Astrocyte (in vitro differentiated cells and primary cell): ENCODE measurements around the gene FANCL. TPM values are rescaled to one million over a fixed set of nuclear protein-coding genes. Genes with fewer than 3 reads are reported as not detected.

Experiments
- DNase-seq: peaks from one replicate; pipeline ENCODE4 v3.0.0-alpha.2; 2010; ENCODE audit warnings: low read depth
- FAIRE-seq: peaks from 2 replicates; lab custom pipeline; 2011; peaks lifted over from hg19 to GRCh38; lab: Jason Lieb, UNC
- H2AFZ ChIP-seq: 2 replicates; pipeline ENCODE4 v1.6.0; 2012; ENCODE audit warnings: low read depth, low read length, inconsistent platforms
- H3K27ac ChIP-seq: 2 replicates; pipeline ENCODE4 v1.5.1; 2011; ENCODE audit warnings: low read depth, low read length, inconsistent platforms
- H3K27me3 ChIP-seq: 2 replicates; pipeline ENCODE4 v1.6.0; 2011; ENCODE audit warnings: low read length, inconsistent platforms; ENCODE audit not compliant: insufficient read depth
- H3K36me3 ChIP-seq: 2 replicates; pipeline ENCODE4 v1.5.1; 2011; ENCODE audit warnings: low read length, inconsistent platforms; ENCODE audit not compliant: insufficient read depth
- H3K4me1 ChIP-seq: 2 replicates; pipeline ENCODE4 v1.5.1; 2011; ENCODE audit warnings: low read length, inconsistent platforms; ENCODE audit not compliant: insufficient read depth
- H3K4me2 ChIP-seq: 2 replicates; pipeline ENCODE4 v1.6.0; 2012; ENCODE audit warnings: low read length, inconsistent platforms
- H3K4me3 ChIP-seq: 2 replicates; pipeline ENCODE4 v1.5.1; 2011; ENCODE audit warnings: low read depth, mild to moderate bottlenecking, low read length, inconsistent platforms; ENCODE audit not compliant: insufficient read depth
- H3K79me2 ChIP-seq: 2 replicates; pipeline ENCODE4 v1.6.0; 2012; ENCODE audit warnings: mild to moderate bottlenecking, low read length, inconsistent platforms; ENCODE audit not compliant: insufficient read depth
- H3K9ac ChIP-seq: 2 replicates; pipeline ENCODE4 v1.6.0; 2012; ENCODE audit warnings: mild to moderate bottlenecking, low read length, inconsistent platforms
- H3K9me3 ChIP-seq: 2 replicates; pipeline ENCODE4 v1.5.1; 2012; ENCODE audit warnings: low read depth, mild to moderate bottlenecking, low read length, inconsistent platforms; ENCODE audit not compliant: insufficient read depth
- H4K20me1 ChIP-seq: 2 replicates; pipeline ENCODE4 v1.6.0; 2012; ENCODE audit warnings: low read length, inconsistent platforms; ENCODE audit not compliant: insufficient read depth
- H3K27ac Mint-ChIP-seq: one replicate; pipeline ENCODE4 v1.8.0; 2021; ENCODE audit warnings: mild to moderate bottlenecking, mixed read lengths; ENCODE audit not compliant: unreplicated experiment
- H3K27me3 Mint-ChIP-seq: one replicate; pipeline ENCODE4 v1.8.0; 2021; ENCODE audit warnings: low read depth, mixed read lengths; ENCODE audit not compliant: unreplicated experiment
- H3K36me3 Mint-ChIP-seq: one replicate; pipeline ENCODE4 v1.8.0; 2021; ENCODE audit warnings: low read depth, mixed read lengths; ENCODE audit not compliant: unreplicated experiment
- H3K4me1 Mint-ChIP-seq: one replicate; pipeline ENCODE4 v1.8.0; 2021; ENCODE audit warnings: low read depth, mixed read lengths; ENCODE audit not compliant: unreplicated experiment
- H3K4me3 Mint-ChIP-seq: one replicate; pipeline ENCODE4 v1.8.0; 2021; ENCODE audit warnings: mild to moderate bottlenecking, moderate library complexity, mixed read lengths; ENCODE audit not compliant: unreplicated experiment
- H3K9me3 Mint-ChIP-seq: one replicate; pipeline ENCODE4 v1.8.0; 2021; ENCODE audit warnings: mild to moderate bottlenecking, mixed read lengths; ENCODE audit not compliant: unreplicated experiment
- CTCF ChIP-seq: IDR thresholded peaks from 2 replicates; pipeline ENCODE4 v1.5.1; 2011; ENCODE audit warnings: low read depth, mild to moderate bottlenecking, inconsistent platforms, low read length, moderate library complexity; ENCODE audit not compliant: insufficient read depth
- EZH2 ChIP-seq: IDR thresholded peaks from 2 replicates; pipeline ENCODE4 v1.6.1; 2012; ENCODE audit warnings: mild to moderate bottlenecking, low read length, inconsistent platforms; ENCODE audit not compliant: insufficient read depth
- total RNA-seq: library from RNA; stranded (reverse); gene quantifications from 2 replicates; pipeline ENCODE4 v1.2.1, GENCODE V29; 2021

FANCL gene
- total RNA-seq, 1 donor from 2014 or later, result 10.7 TPM

- no peaks in the 10 kb centered on the region for H3K27me3 Mint-ChIP-seq
- H2AFZ ChIP-seq, result no peak overlapping the region
- no peak overlapping the region for H3K9ac ChIP-seq
- H3K27ac Mint-ChIP-seq, result no peak overlapping the region
- no peak overlapping the region for H3K27ac ChIP-seq
- no peaks in the 10 kb centered on the region for H3K9me3 Mint-ChIP-seq
- H3K4me2 ChIP-seq, result no peak overlapping the region
- H3K36me3 ChIP-seq, result peaks cover 4% of the 10 kb centered on the region
- TF ChIP-seq CTCF (no peak), EZH2 (no peak)
- no peaks in the 10 kb centered on the region for H3K79me2 ChIP-seq
- H4K20me1 ChIP-seq, result no peaks in the 10 kb centered on the region
- H3K4me3 Mint-ChIP-seq, result no peak overlapping the region
- DNase-seq, result peak; percentile 54
- no peaks in the 10 kb centered on the region for H3K36me3 Mint-ChIP-seq
- no peaks in the 10 kb centered on the region for H3K27me3 ChIP-seq
- peak; percentile 77 for FAIRE-seq
- no peaks in the 10 kb centered on the region for H3K9me3 ChIP-seq
- H3K4me1 ChIP-seq, result no peaks in the 10 kb centered on the region
- peaks cover 9% of the 10 kb centered on the region for H3K4me1 Mint-ChIP-seq
- no peak overlapping the region for H3K4me3 ChIP-seq
Observed at GRCh38 chr2:58140508-58141072, 100.5 kb downstream of the FANCL start.

DNA sequence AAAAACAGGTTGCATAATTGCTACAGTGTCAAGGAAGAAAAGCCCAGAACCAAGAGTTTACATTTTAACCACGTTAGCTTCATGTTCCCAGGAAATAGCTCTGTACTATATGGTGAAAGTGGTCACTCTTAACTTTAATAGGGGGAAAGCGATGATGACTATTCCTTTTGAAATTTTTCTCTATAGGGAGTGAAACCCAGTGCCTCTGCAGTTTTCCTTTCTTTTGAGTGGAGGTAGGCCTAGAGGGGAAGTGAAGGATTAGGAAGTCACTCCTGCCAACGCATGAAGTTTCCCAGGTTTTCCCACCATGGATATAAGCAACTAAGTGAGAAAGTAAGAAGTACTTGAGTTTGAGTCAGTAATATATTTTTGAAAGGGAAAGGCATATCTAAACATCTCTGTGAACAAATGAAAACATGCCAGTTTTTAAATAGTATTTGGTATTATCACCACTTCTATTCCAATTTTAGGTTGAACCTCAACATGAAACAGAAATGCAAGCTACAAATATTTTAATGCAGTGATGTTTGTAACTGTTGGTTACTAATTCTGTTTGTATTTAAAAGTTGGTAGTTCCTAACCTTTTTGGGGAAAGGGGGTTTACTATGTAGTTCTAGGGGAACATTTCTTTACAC is 102.6 kb downstream of the FANCL start:
- FAIRE-seq (peak; percentile 66), DNase-seq (no peak)
- Histone ChIP-seq H3K4me1 (no peaks in the 10 kb centered on the region), H3K27ac (no peak overlapping the region), H4K20me1 (no peaks in the 10 kb centered on the region), H3K4me2 (no peak overlapping the region), H2AFZ (no peak overlapping the region), H3K79me2 (no peaks in the 10 kb centered on the region), H3K9me3 (no peaks in the 10 kb centered on the region), H3K4me3 (no peak overlapping the region), H3K27me3 (no peaks in the 10 kb centered on the region), H3K36me3 (peaks cover 2% of the 10 kb centered on the region), H3K9ac (no peak overlapping the region)
- no peaks in the 10 kb centered on the region for H3K9me3 Mint-ChIP-seq
- H3K27ac Mint-ChIP-seq, result no peak overlapping the region
- no peaks in the 10 kb centered on the region for H3K27me3 Mint-ChIP-seq
- TF ChIP-seq EZH2 (no peak), CTCF (no peak)
- H3K4me3 Mint-ChIP-seq, result no peak overlapping the region
- H3K36me3 Mint-ChIP-seq, result no peaks in the 10 kb centered on the region
- peaks cover 9% of the 10 kb centered on the region for H3K4me1 Mint-ChIP-seq

DNA sequence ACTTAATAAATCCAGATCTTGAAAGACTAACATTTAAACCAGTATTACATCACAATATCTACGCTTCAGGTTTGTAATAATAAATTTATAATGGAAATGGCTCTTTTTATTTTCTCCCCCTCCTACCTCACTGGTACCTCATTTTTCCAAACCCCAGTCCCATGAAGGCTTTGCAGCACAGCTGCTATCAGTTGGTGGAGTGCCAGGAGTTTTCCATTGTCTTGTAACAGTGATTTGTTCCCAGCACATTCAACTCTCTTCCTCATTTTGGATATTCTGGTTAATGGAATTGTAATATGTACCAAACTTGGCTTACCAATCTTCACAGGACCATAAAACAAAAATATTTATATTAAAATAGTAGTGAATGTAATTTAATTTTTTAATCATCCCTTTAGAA is 103.3 kb downstream of the FANCL start:
- Mint-ChIP-seq H3K4me1 (peaks cover 9% of the 10 kb centered on the region), H3K27ac (no peak overlapping the region), H3K27me3 (no peaks in the 10 kb centered on the region), H3K36me3 (no peaks in the 10 kb centered on the region), H3K9me3 (no peaks in the 10 kb centered on the region), H3K4me3 (no peak overlapping the region)
- H3K27ac ChIP-seq, result no peak overlapping the region
- no peak overlapping the region for H3K4me2 ChIP-seq
- H3K9ac ChIP-seq, result no peak overlapping the region
- FAIRE-seq (no peak), DNase-seq (no peak)
- no peaks in the 10 kb centered on the region for H3K4me1 ChIP-seq
- H2AFZ ChIP-seq, result no peak overlapping the region
- H3K4me3 ChIP-seq, result no peak overlapping the region
- no peaks in the 10 kb centered on the region for H3K9me3 ChIP-seq
- H4K20me1 ChIP-seq, result no peaks in the 10 kb centered on the region
- H3K36me3 ChIP-seq, result no peaks in the 10 kb centered on the region
- no peak for TF ChIP-seq EZH2
- TF ChIP-seq CTCF, result no peak
- no peaks in the 10 kb centered on the region for H3K79me2 ChIP-seq
- no peaks in the 10 kb centered on the region for H3K27me3 ChIP-seq
